Cardiac muscle cell (in vitro differentiated cells and primary cell): Measurements from ENCODE around the gene BIN1. TPM values are rescaled to one million over a fixed set of nuclear protein-coding genes. Genes with fewer than 3 reads are reported as not detected.

Experiments used
- DNase-seq, 2 donors: peaks; one replicate each; pipeline versions ENCODE4 v3.0.0 to v3.0.0-alpha.2; 2010 to 2017; ENCODE audit warnings: low read depth in 1 of 2, low spot score in 1 of 2
- H3K27ac ChIP-seq: fragments of 200-600 bp; sonication (generic); 2 replicates; pipeline ENCODE4 v1.5.1; 2016
- H3K27me3 ChIP-seq: fragments of 200-600 bp; sonication (generic); 2 replicates; pipeline ENCODE4 v1.6.0; 2016; ENCODE audit warnings: control low read depth
- H3K36me3 ChIP-seq: fragments of 200-600 bp; sonication (generic); 2 replicates; pipeline ENCODE4 v1.5.1; 2016; ENCODE audit warnings: control low read depth
- H3K4me1 ChIP-seq: fragments of 200-600 bp; sonication (generic); 2 replicates; pipeline ENCODE4 v1.8.1; 2017; ENCODE audit warnings: low read depth, mild to moderate bottlenecking, mixed run types
- H3K4me3 ChIP-seq: fragments of 200-600 bp; sonication (generic); 2 replicates; pipeline ENCODE4 v1.5.1; 2016; ENCODE audit warnings: mild to moderate bottlenecking
- H3K9me3 ChIP-seq: fragments of 200-600 bp; sonication (generic); 2 replicates; pipeline ENCODE4 v1.5.1; 2017; ENCODE audit warnings: low read depth, mild to moderate bottlenecking, control low read depth
- polyA plus RNA-seq: library from polyadenylated mRNA; unstranded; fragments of >200 nt; fragmentation: Nextera tagmentation; extraction: Ambion mirVana; gene quantifications from 2 replicates; pipeline ENCODE4 v1.2.1, GENCODE V29; 2016
- total RNA-seq: library from RNA; depleted of rRNA; stranded (reverse); fragments of >200 nt; gene quantifications from 2 replicates; pipeline ENCODE4 v1.2.3, GENCODE V29; 2016
- TF ChIP-seq, protein P1 (sequence below): IDR thresholded peaks from 2 replicates; pipeline ENCODE4 v1.5.1; 2012; ENCODE audit warnings: low read depth, mild to moderate bottlenecking, low read length

The BIN1 gene
- total and polyA plus RNA-seq, 2 experiments from 2014 or later, result 44.7 to 94.9 TPM

DNA sequence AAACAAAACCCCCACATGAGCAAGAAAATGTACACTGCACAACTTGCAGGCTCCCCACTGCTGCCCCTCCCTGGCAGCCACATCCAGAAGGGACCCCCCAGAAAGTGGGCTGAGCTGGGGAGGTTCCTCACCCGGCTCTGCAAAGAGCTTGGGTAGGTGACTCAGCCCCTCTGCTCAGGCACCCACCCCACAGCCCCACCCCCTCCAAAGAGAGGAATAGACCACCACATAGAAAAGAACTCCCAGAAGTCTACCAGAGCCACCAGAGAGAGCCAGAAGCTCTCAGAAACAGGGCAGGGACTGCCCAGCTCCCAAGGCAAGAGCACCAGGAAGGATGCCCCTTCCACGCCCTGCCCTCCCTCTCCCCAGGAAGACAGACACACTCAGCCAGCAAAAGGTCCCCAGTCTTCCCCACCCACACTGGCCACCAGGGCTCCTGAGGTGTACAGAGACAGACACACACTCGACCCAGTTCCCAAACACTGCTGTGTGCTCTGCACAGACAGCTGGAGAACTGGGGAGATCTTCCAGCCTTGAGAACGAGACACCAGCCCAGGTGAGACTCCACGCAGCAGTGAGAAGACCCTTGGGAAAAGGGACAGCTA is 28.2 kb downstream of the BIN1 start:
- Histone ChIP-seq H3K4me3 (no peak overlapping the region), H3K27ac (no peak overlapping the region), H3K4me1 (peaks cover 23% of the 10 kb centered on the region), H3K36me3 (no peaks in the 10 kb centered on the region), H3K9me3 (no peaks in the 10 kb centered on the region), H3K27me3 (peaks cover 34% of the 10 kb centered on the region)
- TF ChIP-seq, protein P1, sequence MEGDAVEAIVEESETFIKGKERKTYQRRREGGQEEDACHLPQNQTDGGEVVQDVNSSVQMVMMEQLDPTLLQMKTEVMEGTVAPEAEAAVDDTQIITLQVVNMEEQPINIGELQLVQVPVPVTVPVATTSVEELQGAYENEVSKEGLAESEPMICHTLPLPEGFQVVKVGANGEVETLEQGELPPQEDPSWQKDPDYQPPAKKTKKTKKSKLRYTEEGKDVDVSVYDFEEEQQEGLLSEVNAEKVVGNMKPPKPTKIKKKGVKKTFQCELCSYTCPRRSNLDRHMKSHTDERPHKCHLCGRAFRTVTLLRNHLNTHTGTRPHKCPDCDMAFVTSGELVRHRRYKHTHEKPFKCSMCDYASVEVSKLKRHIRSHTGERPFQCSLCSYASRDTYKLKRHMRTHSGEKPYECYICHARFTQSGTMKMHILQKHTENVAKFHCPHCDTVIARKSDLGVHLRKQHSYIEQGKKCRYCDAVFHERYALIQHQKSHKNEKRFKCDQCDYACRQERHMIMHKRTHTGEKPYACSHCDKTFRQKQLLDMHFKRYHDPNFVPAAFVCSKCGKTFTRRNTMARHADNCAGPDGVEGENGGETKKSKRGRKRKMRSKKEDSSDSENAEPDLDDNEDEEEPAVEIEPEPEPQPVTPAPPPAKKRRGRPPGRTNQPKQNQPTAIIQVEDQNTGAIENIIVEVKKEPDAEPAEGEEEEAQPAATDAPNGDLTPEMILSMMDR, result no peak
- no peak for DNase-seq

DNA sequence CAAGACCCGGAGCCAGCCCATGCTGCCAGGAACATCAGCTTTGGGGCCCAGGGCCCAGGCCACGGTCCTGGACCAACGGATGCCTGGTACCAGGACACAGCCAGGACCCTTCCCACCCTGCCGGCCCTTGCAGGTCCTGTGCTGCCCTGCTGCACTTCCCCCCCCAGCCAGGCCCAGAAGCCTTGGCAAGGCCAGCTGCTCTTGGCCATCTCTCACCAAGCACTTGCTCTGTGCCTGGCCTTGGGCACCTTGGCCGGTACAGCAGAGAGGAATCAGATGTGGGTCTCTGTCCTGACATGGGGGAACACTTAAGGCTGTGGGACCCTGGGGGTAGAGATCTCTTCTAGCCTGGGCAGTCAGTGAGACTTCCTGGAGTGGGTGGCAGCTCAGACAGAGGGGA is 28.9 kb downstream of the BIN1 start:
- Histone ChIP-seq H3K27me3 (peaks cover 39% of the 10 kb centered on the region), H3K4me3 (no peak overlapping the region), H3K4me1 (peaks cover 23% of the 10 kb centered on the region), H3K9me3 (no peaks in the 10 kb centered on the region), H3K36me3 (no peaks in the 10 kb centered on the region), H3K27ac (no peak overlapping the region)
- no peak for DNase-seq
- TF ChIP-seq, protein P1, result no peak

GRCh38 chr2:127076924-127077323 is 30.0 kb downstream of the BIN1 start:
- Histone ChIP-seq H3K4me1 (peaks cover 17% of the 10 kb centered on the region), H3K9me3 (no peaks in the 10 kb centered on the region), H3K27ac (no peak overlapping the region), H3K4me3 (no peak overlapping the region), H3K27me3 (peaks cover 41% of the 10 kb centered on the region), H3K36me3 (no peaks in the 10 kb centered on the region)
- TF ChIP-seq, protein P1, result no peak
- no peak for DNase-seq

GRCh38 chr2:127076290-127076689 is 30.7 kb downstream of the BIN1 start:
- TF ChIP-seq, protein P1, result no peak
- H3K36me3 ChIP-seq, result no peaks in the 10 kb centered on the region
- peaks cover 47% of the 10 kb centered on the region for H3K27me3 ChIP-seq
- H3K4me1 ChIP-seq, result peaks cover 13% of the 10 kb centered on the region
- no peak overlapping the region for H3K4me3 ChIP-seq
- H3K9me3 ChIP-seq, result no peaks in the 10 kb centered on the region
- H3K27ac ChIP-seq, result no peak overlapping the region
- DNase-seq, result no peak

DNA sequence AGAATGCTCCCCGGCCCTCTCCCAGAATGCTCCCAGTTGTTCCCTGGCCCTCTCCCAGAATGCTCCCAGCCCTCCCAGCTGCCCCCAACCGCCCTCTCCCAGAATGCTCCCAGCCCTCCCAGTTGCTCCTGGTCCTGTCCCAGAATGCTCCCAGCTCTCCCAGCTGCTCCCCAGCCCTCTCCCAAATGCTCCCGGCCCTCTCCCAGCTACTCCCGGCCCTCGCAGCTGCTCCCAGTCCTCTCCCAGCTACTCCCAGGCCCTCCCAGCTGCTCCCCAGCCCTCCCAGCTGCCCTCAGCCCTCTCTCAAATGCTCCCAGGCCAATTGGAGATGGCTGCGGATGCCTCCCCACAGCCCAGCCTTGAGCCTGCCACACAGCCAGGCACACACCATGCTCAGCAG is 31.1 kb downstream of the BIN1 start:
- peaks cover 8% of the 10 kb centered on the region for H3K4me1 ChIP-seq
- H3K27me3 ChIP-seq, result peaks cover 47% of the 10 kb centered on the region
- H3K4me3 ChIP-seq, result no peak overlapping the region
- DNase-seq, result no peak
- H3K9me3 ChIP-seq, result no peaks in the 10 kb centered on the region
- no peaks in the 10 kb centered on the region for H3K36me3 ChIP-seq
- H3K27ac ChIP-seq, result no peak overlapping the region
- TF ChIP-seq, protein P1, result no peak

- TF ChIP-seq, protein P1, result no peak
- Histone ChIP-seq H3K36me3 (no peaks in the 10 kb centered on the region), H3K4me3 (no peak overlapping the region), H3K9me3 (no peaks in the 10 kb centered on the region), H3K4me1 (no peaks in the 10 kb centered on the region), H3K27me3 (peaks cover 47% of the 10 kb centered on the region), H3K27ac (no peak overlapping the region)
- DNase-seq, result no peak
Measured at GRCh38 chr2:127074936-127075335, 32.0 kb downstream of the BIN1 start.
